Uterus (tissue), 2 donors: ENCODE measurements around the gene TAS2R60.

ENCODE experiments used
- CTCF ChIP-seq, 4 experiments: fragments of 200-600 bp in 2 of 4; fragments of 450-650 bp in 2 of 4; sonication (generic) in 2 of 4; IDR thresholded peaks; one replicate each; pipeline ENCODE4 v1.5.1; 2016 to 2019; ENCODE audit warnings: antibody characterized with exemption in 4 of 4, mild to moderate bottlenecking in 2 of 4, moderate library complexity in 1 of 4
- POLR2A ChIP-seq, 2 donors: fragments of 450-650 bp; IDR thresholded peaks; one replicate each; pipeline ENCODE4 v1.6.1; 2016; ENCODE audit warnings: antibody characterized with exemption in 2 of 2, mild to moderate bottlenecking in 1 of 2, moderate library complexity in 1 of 2

GRCh38 chr7:143416565-143417149, 26.6 kb upstream of the TAS2R60 start:
- TF ChIP-seq CTCF (IDR thresholded peaks at IDR 0.05): peak; percentile 75 to 82 (median 79)
- TF ChIP-seq POLR2A (IDR thresholded peaks at IDR 0.05): no peak
